HG03064 (cell line): Measurements from ENCODE around the gene AKAP5.

Experiments
- ATAC-seq: cut with Tn5 transposase; IDR thresholded peaks from one replicate; pipeline ENCODE4 v1.9.1; 2021; ENCODE audit warnings: low read depth; ENCODE audit not compliant: unreplicated experiment

Gene AKAP5

GRCh38 chr14:64522591-64523355, 57.5 kb downstream of the AKAP5 start:
- no peak for ATAC-seq
